NOMO-1 treated with dmso at 0.1 percent for 144 hours (cell line): ENCODE results near the gene MLF2.
"Not testable (repeated sequence)": the region's sequence is repeated elsewhere in the genome, so short reads cannot be mapped to it uniquely, and the experiment has no call there.

Experiments
- DNase-seq: peaks from one replicate; lab custom pipeline; 2025; ENCODE audit not compliant: unreplicated experiment; lab: John Stamatoyannopoulos, UW

The MLF2 gene

DNA sequence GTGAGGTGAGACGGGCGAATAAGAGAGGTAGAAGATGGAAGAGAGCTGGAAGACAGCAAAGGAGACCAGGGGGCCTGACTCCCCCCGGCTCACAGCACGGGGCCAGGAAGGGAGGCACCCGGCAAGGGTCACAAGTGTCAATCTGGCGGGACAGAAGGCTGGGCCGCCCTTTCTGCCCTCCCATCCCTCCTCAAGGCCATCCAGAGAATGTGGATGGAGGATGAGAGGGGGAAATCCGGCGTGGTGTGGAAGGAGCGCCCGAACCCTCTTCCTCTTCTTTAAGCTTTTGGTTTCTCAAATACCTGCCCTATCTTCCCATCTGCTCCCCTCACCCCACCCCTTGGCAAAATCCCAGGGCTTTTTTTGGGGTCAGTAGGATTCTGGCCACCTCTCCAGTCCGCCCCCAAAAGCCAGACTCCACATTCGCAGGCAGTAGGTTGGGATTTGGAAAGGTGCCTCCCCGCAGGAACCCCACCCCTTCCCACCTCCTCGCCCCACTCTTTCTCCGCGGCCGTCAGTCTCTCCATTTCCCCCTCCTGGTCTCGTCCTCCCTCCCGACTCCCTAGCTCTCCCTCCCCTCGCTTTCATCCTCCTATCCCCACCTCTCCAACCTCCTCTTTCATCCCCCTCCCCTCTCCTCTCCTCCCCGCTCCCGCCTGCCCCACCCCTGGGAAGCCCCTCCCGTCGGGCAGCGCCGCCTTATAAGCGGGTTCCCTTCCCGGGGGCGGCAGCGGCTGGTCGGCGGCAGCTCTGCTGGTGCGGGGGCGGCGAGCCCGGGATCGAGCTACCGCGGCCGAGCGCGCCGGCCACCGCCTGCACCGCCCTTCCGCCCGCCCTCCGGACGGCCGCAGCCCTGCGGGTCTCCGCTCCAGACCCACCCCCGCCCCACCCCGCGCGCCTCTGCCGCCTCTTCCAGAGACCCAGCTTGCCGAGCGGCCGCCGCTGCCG is 13.0 kb upstream of the MLF2 start, which contains the start of gene PTMS:
Gene PTMS, plus strand, starts transcription at position 730 of the 948 bp plus-strand sequence. CDS start 343 bp downstream, outside the sequence.
- no peak for DNase-seq

DNA sequence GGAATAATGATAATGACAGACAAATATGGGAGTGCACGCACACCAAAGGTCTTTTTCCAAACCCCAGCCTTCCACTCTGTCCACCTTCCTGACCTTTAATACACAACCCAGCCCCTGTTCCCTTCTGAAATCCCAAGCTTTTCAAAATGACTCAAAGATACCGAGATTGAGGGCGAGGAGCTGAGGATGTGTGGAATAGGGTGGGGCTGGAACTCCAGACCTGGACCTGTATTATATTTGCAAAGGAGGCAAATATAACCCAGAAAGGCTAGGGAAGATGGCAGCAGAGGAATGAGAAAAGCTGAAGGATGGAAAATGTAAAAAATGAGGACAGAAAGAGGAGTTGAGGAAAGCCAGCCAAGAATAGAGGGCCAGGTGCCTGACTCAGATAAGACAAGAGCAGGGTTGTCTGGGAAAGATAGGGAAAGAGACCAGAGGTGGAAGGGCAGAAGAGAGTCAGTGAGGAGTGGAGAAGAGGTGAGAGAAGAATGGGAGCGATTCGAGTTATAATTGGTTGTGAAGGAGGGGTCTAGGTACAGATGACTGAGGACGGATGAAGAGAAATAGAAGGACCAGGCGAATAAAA is 12.2 kb upstream of the MLF2 start:
- no peak for DNase-seq

DNA sequence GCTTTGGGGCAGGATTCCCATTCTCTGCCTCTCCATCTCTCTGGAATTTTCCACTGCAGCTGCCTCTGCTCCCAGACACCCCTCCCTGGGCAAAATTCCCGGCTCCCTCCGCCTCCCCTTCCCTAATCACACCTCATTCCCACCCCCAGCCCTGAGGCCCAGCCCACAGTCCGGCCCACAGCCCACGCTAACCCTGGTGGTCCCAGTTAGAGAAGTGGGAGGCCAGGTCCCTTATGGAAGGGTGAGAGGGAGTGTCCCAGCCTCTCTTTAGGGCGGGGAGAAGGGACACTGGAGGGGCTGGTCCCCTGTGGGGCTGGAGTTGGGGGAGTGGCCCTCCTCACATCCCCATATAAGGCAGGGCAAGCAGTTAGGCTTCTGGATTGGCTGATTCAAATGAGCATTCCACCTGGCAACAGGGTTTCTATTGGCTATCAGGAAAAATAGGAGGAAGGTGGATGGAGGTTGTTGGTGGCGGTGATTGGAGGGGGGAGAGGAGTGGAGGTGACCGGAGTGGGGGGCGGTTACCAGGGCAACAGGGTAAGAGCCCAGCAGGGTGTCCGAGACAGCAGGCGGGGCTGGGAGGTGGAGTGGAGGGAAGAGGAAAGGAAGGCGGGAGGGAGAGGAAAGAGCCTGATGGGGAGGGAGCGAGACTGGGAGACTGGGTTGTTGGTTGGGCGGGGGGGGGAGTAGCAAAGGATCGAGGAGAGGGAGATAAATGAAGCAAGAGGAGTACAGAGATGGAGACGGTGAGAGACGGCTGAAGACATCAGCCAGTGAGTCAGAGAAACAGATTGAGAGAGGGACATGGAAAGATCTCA is 11.3 kb upstream of the MLF2 start:
- peak; percentile 77 for DNase-seq

DNA sequence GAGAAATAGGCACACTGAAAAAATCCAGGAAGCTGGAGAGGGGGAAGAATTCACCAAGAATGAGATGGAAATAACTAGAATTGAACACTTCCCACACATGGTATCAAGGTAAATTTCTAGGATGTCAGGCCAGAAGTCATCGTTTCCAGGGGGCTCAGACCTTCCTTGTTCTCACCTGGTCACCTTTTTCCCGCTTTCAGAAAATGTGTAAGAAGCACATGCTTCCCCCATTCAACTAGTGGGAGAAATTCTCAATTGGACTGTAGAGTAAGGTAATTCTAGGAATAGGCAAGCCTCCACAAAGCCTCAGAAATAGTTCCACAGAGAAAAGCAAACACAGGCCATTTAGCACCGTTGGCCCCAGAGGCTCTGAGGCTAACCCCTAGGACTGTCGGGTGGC is 10.4 kb upstream of the MLF2 start:
- DNase-seq = no peak

DNA sequence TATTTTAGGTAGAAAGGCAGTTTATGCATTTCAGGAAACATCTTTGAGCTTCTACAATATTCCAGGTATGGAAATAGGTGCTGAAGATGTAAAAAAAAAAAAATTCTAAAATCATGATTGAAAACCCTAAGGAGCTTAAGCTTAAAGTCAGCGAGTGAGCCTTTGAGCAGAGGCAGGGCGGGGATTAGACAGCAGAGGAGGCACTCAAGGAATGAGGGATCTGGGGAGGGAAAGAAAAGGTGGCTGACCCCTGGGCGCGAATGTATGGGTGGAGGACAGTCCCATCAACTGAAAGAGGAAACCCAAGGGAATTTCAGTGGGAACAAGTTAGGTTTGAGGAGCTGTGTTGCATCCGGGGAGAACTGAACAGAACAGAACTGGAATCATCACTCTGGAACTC is 6.8 kb upstream of the MLF2 start:
- no peak for DNase-seq

DNA sequence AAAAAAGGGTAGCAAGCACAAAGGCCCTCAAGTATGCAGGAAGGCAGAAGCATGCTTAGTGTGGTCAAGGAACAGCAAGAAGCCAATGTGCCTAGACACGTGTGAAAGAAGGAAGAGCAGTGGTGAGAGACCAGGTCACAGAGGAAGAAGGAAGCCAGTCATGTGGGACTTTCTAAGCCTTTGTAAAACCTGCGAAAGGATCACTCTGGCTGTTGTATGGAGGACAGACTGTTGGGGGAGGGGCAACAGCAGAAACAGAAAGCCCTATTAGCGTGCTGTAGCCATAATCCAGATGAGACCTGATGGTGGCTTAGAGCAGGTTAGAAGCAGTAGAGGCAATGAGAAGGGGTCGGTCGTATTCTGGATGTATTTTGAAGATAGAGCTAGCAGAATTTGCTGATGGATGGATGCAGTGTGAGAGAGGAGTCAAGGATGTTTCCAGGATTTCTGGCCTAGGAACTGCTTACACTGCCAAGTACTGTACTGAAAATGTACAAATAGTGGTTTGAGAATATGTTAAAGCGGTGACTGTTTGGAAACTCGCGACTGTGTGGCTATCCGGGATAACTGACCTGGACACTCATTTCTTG is 5.7 kb upstream of the MLF2 start:
- DNase-seq = no peak

DNA sequence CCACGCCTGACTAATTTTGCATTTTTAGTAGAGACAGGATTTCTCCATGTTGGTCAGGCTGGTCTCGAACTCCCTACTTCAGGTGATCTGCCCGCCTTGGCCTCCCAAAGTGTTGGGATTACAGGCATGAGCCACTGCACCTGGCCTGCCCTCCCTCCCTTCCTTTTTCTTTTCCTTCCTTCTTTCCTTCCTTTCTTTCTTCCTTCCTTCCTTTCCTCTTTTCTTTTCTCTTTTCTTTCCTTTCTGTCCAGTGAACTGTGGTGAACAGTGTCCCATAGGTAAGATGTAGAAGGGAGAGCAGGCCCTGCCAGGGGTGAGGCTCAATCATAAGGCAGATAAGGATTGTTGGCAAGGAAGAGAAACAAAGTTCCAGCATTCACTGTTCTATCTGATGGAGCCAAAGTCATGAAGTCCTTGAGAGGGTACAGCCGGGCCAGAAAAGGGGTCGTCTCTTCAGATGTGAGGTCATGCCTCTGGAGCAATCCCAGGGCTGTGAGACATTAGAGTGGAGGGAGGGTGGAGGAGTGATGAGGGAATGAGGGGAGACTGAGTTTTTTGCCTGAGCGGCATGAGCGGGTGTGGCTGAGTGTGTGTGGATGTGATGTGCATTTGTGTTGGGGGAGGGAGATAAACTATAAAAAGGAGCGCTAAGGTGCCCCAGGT is 4.2 kb upstream of the MLF2 start:
- DNase-seq = no peak

DNA sequence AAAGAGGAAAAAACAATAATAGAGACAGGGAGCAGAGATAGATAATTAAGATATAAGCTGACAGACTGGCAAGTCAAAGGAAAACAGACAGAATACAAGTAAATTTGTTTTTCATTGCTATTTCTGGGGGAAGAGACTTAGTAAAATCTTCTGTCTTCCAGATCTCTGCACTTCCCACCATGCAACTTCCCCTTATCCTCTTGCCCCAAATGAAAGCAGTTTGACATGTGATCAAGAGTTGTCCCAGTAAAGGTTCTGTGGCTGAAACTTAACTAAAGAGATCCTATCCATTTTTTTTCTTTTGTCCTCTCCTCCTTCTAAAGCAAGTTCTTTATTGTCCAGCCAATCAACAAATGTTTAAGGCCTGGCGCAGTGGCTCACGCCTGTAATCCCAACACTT is 1.5 kb upstream of the MLF2 start:
- no peak for DNase-seq

DNA sequence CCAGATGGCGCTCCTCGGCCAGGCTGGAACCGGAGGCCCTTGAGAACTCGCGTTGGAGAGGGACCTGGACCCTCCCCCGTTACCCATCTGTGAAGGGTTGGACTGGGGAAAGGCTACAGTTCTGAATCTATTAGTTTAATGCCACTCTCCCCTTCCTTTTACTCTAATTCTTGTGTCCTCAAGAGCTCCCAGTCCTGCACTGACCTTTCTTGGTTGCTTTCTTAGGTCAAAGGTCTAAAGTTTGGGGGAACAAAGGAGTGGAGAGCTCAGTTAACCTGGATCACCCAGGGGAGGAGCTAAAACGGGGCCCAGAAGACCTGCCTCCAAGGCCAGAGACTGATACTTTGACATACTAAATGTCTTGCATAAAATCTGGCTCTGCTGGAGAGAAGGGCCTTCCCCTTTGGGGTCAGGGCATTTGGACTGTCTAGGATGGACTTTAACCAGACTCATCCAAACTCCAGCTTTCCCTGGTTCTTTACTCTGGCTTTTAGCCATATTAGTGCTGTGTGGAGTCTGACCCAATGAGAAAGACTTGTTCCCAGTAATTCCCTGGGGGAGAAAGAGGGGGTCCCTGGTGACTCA is 923 bp upstream of the MLF2 start:
- no peak for DNase-seq

DNA sequence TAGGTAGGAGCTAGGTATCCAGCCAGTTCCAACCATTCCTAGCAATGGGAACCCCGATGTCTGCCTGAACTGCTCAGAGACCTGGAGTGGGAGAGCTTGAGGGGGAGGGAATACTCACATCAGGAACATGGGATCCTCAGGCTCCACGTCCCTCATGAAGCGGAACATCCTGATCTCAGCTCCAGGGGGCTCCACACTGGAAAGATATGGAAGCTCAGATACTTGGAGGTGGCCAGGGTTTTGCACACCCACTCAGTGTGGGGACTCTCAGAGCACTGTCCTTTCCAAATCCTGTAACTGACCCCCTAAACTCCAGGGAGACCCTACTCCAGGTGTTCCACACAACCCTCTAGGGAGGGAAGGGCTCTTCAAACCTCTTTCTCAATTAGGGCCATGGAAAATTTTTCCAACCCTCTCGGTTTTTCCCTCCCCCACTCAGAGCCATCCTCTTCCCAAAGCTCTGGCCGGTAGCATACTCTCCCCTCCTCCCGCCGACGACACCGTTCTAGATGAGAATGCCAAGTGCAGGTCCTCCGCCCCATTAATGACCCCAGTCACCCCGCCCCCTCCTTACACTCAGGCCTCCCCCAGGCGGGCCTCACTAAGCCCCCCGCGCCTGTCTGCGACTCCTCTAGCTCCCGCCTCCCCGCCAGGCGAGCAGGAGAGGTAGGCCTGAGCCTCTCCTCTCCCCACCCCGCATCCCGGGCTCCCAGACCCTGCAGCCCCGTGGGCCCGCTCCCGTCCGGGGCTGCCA is 597 bp downstream of the MLF2 start:
- DNase-seq = no peak

DNA sequence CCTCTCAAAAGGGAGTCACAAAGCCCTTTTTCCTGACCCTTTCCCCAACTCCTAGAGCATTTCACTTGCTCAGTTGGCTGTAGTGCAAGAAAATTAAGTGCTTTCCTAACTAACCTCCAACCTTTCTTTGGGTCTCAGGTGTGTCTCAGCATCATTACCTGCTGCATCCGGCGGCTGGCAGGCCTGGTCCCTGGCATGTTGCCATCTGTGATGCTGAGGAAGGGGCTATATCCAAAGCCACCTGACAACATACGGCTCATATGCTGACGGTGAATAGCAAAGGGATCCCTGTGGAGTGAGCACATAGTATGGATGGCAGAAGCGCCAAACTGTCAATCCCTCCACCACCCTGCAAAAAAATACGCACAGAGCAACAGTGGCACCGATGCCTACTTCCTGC is 1.2 kb downstream of the MLF2 start:
- no peak for DNase-seq

DNA sequence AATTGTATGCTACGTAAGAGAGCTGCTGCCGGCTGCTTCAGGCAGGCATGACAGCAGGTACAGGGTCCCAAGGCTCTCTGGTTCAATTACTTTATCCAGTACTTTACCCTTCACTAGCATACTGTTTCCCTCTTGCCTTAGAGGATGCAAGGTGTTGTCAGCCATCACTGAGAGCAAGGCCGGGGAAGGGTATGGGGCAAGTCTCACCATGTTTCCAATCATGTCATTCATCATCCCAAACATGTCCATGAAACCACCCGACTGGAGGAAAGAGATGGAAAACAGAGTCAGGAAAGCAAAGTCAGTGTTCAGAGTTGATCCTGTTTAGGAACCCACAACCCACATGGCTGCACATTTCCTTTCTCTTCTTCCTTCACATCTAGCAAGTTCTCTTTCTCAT is 2.4 kb downstream of the MLF2 start:
- DNase-seq = no peak

DNA sequence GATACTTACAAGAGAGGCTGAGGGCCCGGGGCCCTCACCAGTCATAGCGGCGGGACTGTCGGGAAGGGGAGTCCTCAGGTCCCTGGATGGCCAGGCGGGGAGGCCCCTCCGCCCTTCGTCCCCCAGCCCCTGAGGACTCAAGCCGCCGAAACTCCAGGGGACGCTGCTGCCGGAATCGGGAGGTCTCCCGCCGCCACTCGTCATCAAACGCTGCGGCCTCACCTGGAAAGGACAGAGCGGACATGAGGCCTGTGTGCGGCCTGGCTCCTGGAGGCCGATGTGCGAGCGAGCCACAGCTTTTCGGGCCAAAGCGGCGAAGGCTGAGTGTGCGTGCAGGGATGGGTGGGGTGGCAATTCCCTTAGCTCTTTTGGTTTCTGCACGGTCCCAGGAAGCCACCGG is 4.2 kb downstream of the MLF2 start:
- no peak for DNase-seq

DNA sequence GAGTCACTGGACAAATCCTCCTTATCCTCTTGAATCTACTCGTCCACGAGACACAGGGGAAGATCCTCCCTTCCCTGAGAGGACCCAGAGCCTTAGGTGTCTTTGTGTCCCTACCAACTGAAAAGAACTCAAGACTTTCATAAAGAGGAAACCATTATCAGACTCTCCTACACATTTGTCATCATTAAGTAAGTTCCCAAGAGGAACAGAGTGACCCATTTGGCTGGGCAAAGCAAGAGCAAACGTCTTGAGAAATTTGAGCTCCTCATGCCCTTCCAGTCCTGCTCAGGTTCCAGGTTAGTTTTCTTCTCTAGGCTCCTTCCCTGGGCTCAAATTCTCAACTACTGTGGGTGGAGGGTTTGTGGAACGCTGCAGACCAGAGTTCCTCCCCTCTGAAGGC is 5.7 kb downstream of the MLF2 start:
- DNase-seq = no peak

DNA sequence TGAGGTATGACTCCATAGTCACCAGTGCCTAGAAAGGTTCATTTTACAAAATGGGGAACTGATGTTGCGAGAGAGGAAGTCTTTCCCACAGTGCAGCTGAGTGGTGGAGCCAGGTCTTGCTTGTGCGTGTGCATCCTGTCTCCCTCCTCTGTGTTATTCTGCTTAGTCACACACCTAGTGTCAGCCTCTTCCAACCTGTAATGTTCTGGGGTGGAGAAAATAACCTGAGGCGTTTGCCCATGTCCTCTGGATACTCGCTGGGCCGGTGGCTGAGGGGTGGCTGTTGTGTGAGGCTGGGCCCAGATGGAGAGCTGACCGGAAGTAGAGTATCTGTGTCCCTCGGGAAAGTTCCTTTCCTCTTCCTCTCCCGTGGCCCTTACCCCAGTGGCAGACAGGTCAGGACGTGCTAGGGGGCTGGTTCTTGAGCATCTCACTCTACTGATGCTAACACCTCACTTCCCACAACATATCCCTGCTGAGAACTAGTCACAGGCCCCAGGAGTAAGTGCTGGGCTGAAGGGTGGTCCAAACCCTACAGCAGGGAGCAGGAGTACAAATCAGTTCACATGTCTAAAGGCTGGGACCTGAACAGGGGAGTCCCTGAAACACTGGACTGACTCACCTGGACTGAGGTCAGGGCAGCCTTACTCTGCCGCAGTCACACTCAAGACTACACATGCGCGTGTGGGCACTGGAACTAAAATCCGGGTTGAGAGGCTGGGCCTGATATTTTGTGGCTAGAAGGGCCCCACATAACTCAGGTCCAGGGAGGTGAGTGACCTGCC is 7.0 kb downstream of the MLF2 start:
- peak; percentile 89 for DNase-seq

DNA sequence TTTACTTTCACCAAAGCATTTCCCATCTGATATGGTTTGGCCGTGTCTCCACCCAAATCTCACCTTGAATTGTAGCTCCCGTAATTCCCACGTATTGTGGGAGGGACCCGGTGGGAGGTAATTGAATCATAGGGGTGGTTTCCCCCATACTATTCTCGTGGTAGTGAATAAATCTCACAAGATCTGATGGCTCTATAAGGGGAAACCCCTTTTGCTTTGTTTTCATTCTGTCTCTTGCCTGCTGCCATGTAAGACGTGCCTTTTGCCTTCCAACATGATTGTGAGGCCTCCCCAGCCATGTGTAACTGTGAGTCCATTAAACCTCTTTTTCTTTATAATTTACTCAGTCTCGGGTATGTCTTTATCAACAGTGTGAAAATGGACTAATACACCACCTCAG is 9.6 kb downstream of the MLF2 start:
- not testable (repeated sequence) for DNase-seq

DNA sequence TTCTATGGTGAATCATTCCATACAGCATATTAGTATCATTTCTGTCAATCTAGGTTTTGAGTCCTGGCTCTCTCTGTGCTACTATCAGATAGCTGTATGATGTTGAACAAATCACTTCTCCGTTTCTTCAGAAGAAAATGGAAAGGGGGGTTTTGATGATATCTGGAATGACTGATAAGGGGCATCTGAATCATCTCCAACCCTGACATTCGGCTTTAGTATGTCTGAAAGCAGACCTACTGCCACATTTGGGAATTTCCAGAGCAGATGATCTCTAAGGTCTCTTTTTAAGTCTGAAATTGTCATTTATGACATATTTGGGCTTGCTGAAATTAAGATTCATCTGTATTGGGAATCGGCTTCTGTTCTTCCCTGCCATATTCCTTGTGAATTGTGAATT is 10.1 kb downstream of the MLF2 start:
- no peak for DNase-seq

DNA sequence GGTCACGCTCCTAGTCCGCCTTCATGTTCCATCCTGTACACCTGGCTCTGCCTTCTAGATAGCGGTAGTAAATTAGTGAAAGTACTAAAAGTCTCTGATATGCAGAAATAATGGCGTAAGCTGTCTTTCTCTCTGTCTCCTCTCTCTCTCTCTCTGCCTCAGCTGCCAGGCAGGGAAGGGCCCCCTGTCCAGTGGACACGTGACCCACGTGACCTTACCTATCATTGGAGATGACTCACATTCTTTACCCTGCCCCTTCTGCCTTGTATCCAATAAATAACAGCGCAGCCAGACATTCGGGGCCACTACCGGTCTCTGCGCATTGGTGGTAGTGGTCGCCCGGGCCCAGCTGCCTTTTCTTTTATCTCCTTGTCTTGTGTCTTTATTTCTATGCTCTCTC is 10.9 kb downstream of the MLF2 start:
- not testable (repeated sequence) for DNase-seq

DNA sequence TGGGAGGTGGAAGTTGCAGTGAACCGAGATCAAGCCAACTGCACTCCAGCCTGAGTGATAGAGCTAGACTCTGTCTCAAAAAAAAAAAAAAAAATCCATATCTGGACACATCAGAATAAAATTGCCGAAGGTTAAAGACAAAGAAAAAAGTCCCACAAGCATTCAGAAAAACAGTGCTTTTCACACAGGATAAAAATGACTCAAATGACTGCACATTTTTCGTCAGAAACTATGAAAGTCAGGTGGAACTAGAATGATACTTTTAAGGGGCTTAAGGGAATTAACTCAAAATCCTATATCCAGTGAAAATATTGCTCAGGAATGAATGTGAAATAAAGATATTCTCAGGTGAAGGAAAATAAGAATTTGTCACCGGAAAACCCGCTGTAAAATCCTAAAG is 16.2 kb downstream of the MLF2 start:
- no peak for DNase-seq
